Neural crest cell (in vitro differentiated cells): ENCODE measurements around the gene MPRIP. TPM values are rescaled to one million over a fixed set of nuclear protein-coding genes. Genes with fewer than 3 reads are reported as not detected.

Experiments used
- DNase-seq: peaks from one replicate; pipeline ENCODE4 v3.0.0; 2021; ENCODE audit warnings: low read depth, mixed read lengths, low spot score
- H3K27ac Mint-ChIP-seq: one replicate; pipeline ENCODE4 v1.8.0; 2021; ENCODE audit warnings: mild to moderate bottlenecking, mixed read lengths; ENCODE audit not compliant: unreplicated experiment
- H3K27me3 Mint-ChIP-seq: 2 replicates; pipeline ENCODE4 v1.8.0; 2021; ENCODE audit warnings: low read depth, mild to moderate bottlenecking, mixed read lengths
- H3K36me3 Mint-ChIP-seq: 2 replicates; pipeline ENCODE4 v1.8.0; 2021; ENCODE audit warnings: low read depth, mild to moderate bottlenecking, mixed read lengths
- H3K4me1 Mint-ChIP-seq: 2 replicates; pipeline ENCODE4 v1.8.0; 2021; ENCODE audit warnings: mixed read lengths
- H3K4me3 Mint-ChIP-seq: one replicate; pipeline ENCODE4 v1.8.0; 2021; ENCODE audit warnings: mild to moderate bottlenecking, mixed read lengths
- H3K9me3 Mint-ChIP-seq: 2 replicates; pipeline ENCODE4 v1.8.0; 2021; ENCODE audit warnings: mixed read lengths
- CTCF ChIP-seq: fragments of 200-600 bp; sonication (generic); conservative IDR thresholded peaks from 2 replicates; pipeline ENCODE4 v1.5.0; 2021; ENCODE audit warnings: antibody characterized with exemption, mild to moderate bottlenecking
- total RNA-seq: library from RNA; stranded (reverse); gene quantifications from 2 replicates; pipeline ENCODE4 v1.2.1, GENCODE V29; 2021

MPRIP gene
- total RNA-seq, 1 donor from 2014 or later = 241 TPM

GRCh38 chr17:17030515-17031211 lies 11.6 kb upstream of the MPRIP start:
- H3K4me1 Mint-ChIP-seq = peaks cover 33% of the 10 kb centered on the region
- no peak overlapping the region for H3K4me3 Mint-ChIP-seq
- peak overlapping the region; percentile 54 for H3K27ac Mint-ChIP-seq
- no peaks in the 10 kb centered on the region for H3K9me3 Mint-ChIP-seq
- no peaks in the 10 kb centered on the region for H3K36me3 Mint-ChIP-seq
- H3K27me3 Mint-ChIP-seq = no peaks in the 10 kb centered on the region
- DNase-seq = no peak
- TF ChIP-seq CTCF = no peak

GRCh38 chr17:17032131-17032692 lies 10.0 kb upstream of the MPRIP start:
- no peak for DNase-seq
- H3K9me3 Mint-ChIP-seq = no peaks in the 10 kb centered on the region
- H3K4me3 Mint-ChIP-seq = no peak overlapping the region
- no peaks in the 10 kb centered on the region for H3K27me3 Mint-ChIP-seq
- H3K4me1 Mint-ChIP-seq = peaks cover 33% of the 10 kb centered on the region
- H3K27ac Mint-ChIP-seq = no peak overlapping the region
- H3K36me3 Mint-ChIP-seq = no peaks in the 10 kb centered on the region
- no peak for TF ChIP-seq CTCF

GRCh38 chr17:17033466-17033865 lies 8.8 kb upstream of the MPRIP start:
- Mint-ChIP-seq H3K9me3 (no peaks in the 10 kb centered on the region), H3K4me3 (no peak overlapping the region), H3K27me3 (no peaks in the 10 kb centered on the region), H3K27ac (no peak overlapping the region), H3K4me1 (peaks cover 26% of the 10 kb centered on the region), H3K36me3 (no peaks in the 10 kb centered on the region)
- no peak for DNase-seq
- no peak for TF ChIP-seq CTCF

- Mint-ChIP-seq H3K27ac (no peak overlapping the region), H3K4me3 (no peak overlapping the region), H3K36me3 (no peaks in the 10 kb centered on the region), H3K9me3 (no peaks in the 10 kb centered on the region), H3K27me3 (no peaks in the 10 kb centered on the region), H3K4me1 (peaks cover 26% of the 10 kb centered on the region)
- TF ChIP-seq CTCF = no peak
- no peak for DNase-seq
These were observed 8.2 kb upstream of the MPRIP start for GRCh38 chr17:17034026-17034425.

- Mint-ChIP-seq H3K4me3 (no peak overlapping the region), H3K27ac (no peak overlapping the region), H3K27me3 (no peaks in the 10 kb centered on the region), H3K36me3 (no peaks in the 10 kb centered on the region), H3K4me1 (peaks cover 20% of the 10 kb centered on the region), H3K9me3 (no peaks in the 10 kb centered on the region)
- DNase-seq = no peak
- TF ChIP-seq CTCF = no peak
These were observed 7.7 kb upstream of the MPRIP start for GRCh38 chr17:17034496-17035075.
